GM19035 (cell line): ENCODE results near the gene LPIN2.
"Not testable (repeated sequence)": the region's sequence is repeated elsewhere in the genome, so short reads cannot be mapped to it uniquely, and the experiment has no call there.

Experiments used
- ATAC-seq: cut with Tn5 transposase; IDR thresholded peaks from one replicate; pipeline ENCODE4 v1.9.1; 2021; ENCODE audit not compliant: unreplicated experiment

The LPIN2 gene

GRCh38 chr18:3008541-3008940 is 4.4 kb downstream of the LPIN2 start:
- no peak for ATAC-seq

- no peak for ATAC-seq
Observed at GRCh38 chr18:3007491-3007890, 5.5 kb downstream of the LPIN2 start.

- no peak for ATAC-seq
Observed at GRCh38 chr18:3005462-3005861, 7.5 kb downstream of the LPIN2 start.

GRCh38 chr18:3003766-3004165 is 9.2 kb downstream of the LPIN2 start:
- ATAC-seq: not testable (repeated sequence)

GRCh38 chr18:3002732-3003131 is 10.2 kb downstream of the LPIN2 start:
- ATAC-seq: no peak

- no peak for ATAC-seq
Observed at GRCh38 chr18:2998644-2999043, 14.3 kb downstream of the LPIN2 start.

- ATAC-seq: no peak
Observed at GRCh38 chr18:2997846-2998564, 14.9 kb downstream of the LPIN2 start.

- ATAC-seq: no peak
Observed at GRCh38 chr18:2997429-2997828, 15.5 kb downstream of the LPIN2 start.

- ATAC-seq: peak; percentile 67
Observed at GRCh38 chr18:2994603-2995432, 18.1 kb downstream of the LPIN2 start.

GRCh38 chr18:2994020-2994589 is 18.8 kb downstream of the LPIN2 start:
- ATAC-seq: no peak

GRCh38 chr18:2992995-2993877 is 19.7 kb downstream of the LPIN2 start:
- ATAC-seq: no peak

- no peak for ATAC-seq
Observed at GRCh38 chr18:2990956-2991640, 21.8 kb downstream of the LPIN2 start.

GRCh38 chr18:2987876-2988790 is 24.8 kb downstream of the LPIN2 start:
- no peak for ATAC-seq

- ATAC-seq: no peak
Observed at GRCh38 chr18:2986150-2986865, 26.6 kb downstream of the LPIN2 start.

- no peak for ATAC-seq
Observed at GRCh38 chr18:2985628-2986027, 27.3 kb downstream of the LPIN2 start.

- ATAC-seq: no peak
Observed at GRCh38 chr18:2984703-2985261, 28.2 kb downstream of the LPIN2 start.

GRCh38 chr18:2984091-2984490 is 28.9 kb downstream of the LPIN2 start:
- no peak for ATAC-seq

GRCh38 chr18:2983296-2983695 is 29.6 kb downstream of the LPIN2 start:
- ATAC-seq: no peak
